ENCODE results near the gene B4GALNT4. TPM values are rescaled to one million over a fixed set of nuclear protein-coding genes. Genes with fewer than 3 reads are reported as not detected.

Gene B4GALNT4
- total and polyA plus RNA-seq, 2 of the 13 experiments (the other 11 are each of a cell fraction or from before 2014, with no cell fraction given): 30.5 to 50.1 TPM

GRCh38 chr11:409600-410483 lies 40.5 kb downstream of the B4GALNT4 start (continued):
- TF ChIP-seq ZNF747 (CRISPR knock-in tag; IDR thresholded peaks at IDR 0.05; ENCODE audit: borderline replicate concordance) (no peak; the same call in 1 of the 2 replicates), SCMH1 (CRISPR knock-in tag; IDR thresholded peaks at IDR 0.05; ENCODE audit: borderline replicate concordance) (no peak), DR1 (CRISPR knock-in tag; IDR thresholded peaks at IDR 0.05) (no peak), ZNF816 (CRISPR knock-in tag; IDR thresholded peaks at IDR 0.05; ENCODE audit: borderline replicate concordance) (no peak), HIC2 (CRISPR knock-in tag; IDR thresholded peaks at IDR 0.05; ENCODE audit: low read depth) (peak; percentile 85), ZNF615 (CRISPR knock-in tag; IDR thresholded peaks at IDR 0.05; ENCODE audit: borderline replicate concordance) (no peak), ZNF552 (CRISPR knock-in tag; IDR thresholded peaks at IDR 0.05; ENCODE audit: borderline replicate concordance) (no peak), CCAR2 (optimal IDR thresholded peaks at IDR 0.05; ENCODE audit: low read depth, low read length) (no peak), ZNF460 (CRISPR knock-in tag; IDR thresholded peaks at IDR 0.05; ENCODE audit: borderline replicate concordance) (no peak), ZFY (CRISPR knock-in tag; IDR thresholded peaks at IDR 0.05) (no peak; the same call in 1 of the 2 replicates), ZNF501 (CRISPR knock-in tag; IDR thresholded peaks at IDR 0.05) (peak; percentile 51; the same call in 1 of the 2 replicates), JARID2 (CRISPR knock-in tag; IDR thresholded peaks at IDR 0.05; ENCODE audit: insufficient replicate concordance) (no peak), CERS6 (CRISPR knock-in tag; IDR thresholded peaks at IDR 0.05) (no peak), ZBTB49 (CRISPR knock-in tag; IDR thresholded peaks at IDR 0.05; ENCODE audit: borderline replicate concordance) (no peak), MEIS2 (CRISPR knock-in tag; IDR thresholded peaks at IDR 0.05) (no peak; the same call in 1 of the 2 replicates), KLF9 (CRISPR knock-in tag; IDR thresholded peaks at IDR 0.05; ENCODE audit: low read depth) (no peak), ZFP62 (CRISPR knock-in tag; IDR thresholded peaks at IDR 0.05) (no peak), ZNF713 (CRISPR knock-in tag; IDR thresholded peaks at IDR 0.05) (no peak), ZNF260 (CRISPR knock-in tag; IDR thresholded peaks at IDR 0.05; ENCODE audit: borderline replicate concordance, low read depth) (no peak), PLRG1 (conservative IDR thresholded peaks at IDR 0.05) (no peak), ZFYVE20 (CRISPR knock-in tag; IDR thresholded peaks at IDR 0.05; ENCODE audit: borderline replicate concordance, low read depth) (no peak), KLF13 (CRISPR knock-in tag; IDR thresholded peaks at IDR 0.05) (no peak), THYN1 (CRISPR knock-in tag; IDR thresholded peaks at IDR 0.05; ENCODE audit: borderline replicate concordance, low read depth) (no peak), ZNF326 (CRISPR knock-in tag; IDR thresholded peaks at IDR 0.05; ENCODE audit: borderline replicate concordance) (peak; percentile 84; the same call in 1 of the 2 replicates), ZNF749 (CRISPR knock-in tag; IDR thresholded peaks at IDR 0.05; ENCODE audit: borderline replicate concordance) (no peak; the same call in 1 of the 2 replicates)
